Activated CD4-positive, alpha-beta T cell treated with anti-CD3 and anti-CD28 coated beads for 36 hours (primary cell): ENCODE results near the gene CDKL4. TPM values are rescaled to one million over a fixed set of nuclear protein-coding genes. Genes with fewer than 3 reads are reported as not detected.
"Not testable (repeated sequence)": the region's sequence is repeated elsewhere in the genome, so short reads cannot be mapped to it uniquely, and the experiment has no call there.

Experiments used
- ATAC-seq: fragments of 200-7000 bp; cut with Tn5 transposase; one replicate; pipeline ENCODE4 v1.10.0; 2021; ENCODE audit warnings: mild to moderate bottlenecking, moderate library complexity
- CTCF ChIA-PET: fragments of 350-600 bp; sonication (Branson Sonifier 250); formaldehyde crosslinking; loops from one replicate; lab custom pipeline; 2021; ENCODE audit warnings: antibody characterized with exemption; lab: Charles Lee
- POLR2A ChIA-PET: fragments of 350-600 bp; sonication (Branson Sonifier 250); formaldehyde crosslinking; loops from one replicate; lab custom pipeline; 2021; ENCODE audit warnings: antibody characterized with exemption, inconsistent platforms; lab: Charles Lee
- DNase-seq: peaks from one replicate; pipeline ENCODE4 v3.0.0-alpha.2; 2020
- H3K27ac Mint-ChIP-seq: one replicate; pipeline ENCODE4 v1.8.0; 2021; ENCODE audit warnings: mixed read lengths
- H3K27me3 Mint-ChIP-seq: one replicate; pipeline ENCODE4 v1.8.0; 2021; ENCODE audit warnings: mixed read lengths
- H3K36me3 Mint-ChIP-seq: one replicate; pipeline ENCODE4 v1.8.0; 2021; ENCODE audit warnings: low read depth, mixed read lengths
- H3K4me1 Mint-ChIP-seq: one replicate; pipeline ENCODE4 v1.8.0; 2021; ENCODE audit warnings: mixed read lengths
- H3K4me3 Mint-ChIP-seq: one replicate; pipeline ENCODE4 v1.8.0; 2021; ENCODE audit warnings: mild to moderate bottlenecking, moderate library complexity, mixed read lengths
- H3K9me3 Mint-ChIP-seq: one replicate; pipeline ENCODE4 v1.8.0; 2021; ENCODE audit warnings: low read depth, mixed read lengths
- intact Hi-C, 2 experiments: fragments of 100-400 bp; cut with DNase I in 1 of 2; cut with micrococcal nuclease in 1 of 2; formaldehyde crosslinking; loops; one replicate each; pipeline versions ENCODE4 v1.14.2 to v1.15.1; 2022 to 2024; cut with DNase I, micrococcal nuclease
- total RNA-seq, 2 experiments: library from RNA; stranded (reverse); gene quantifications; one replicate each; pipeline ENCODE4 v1.2.3, GENCODE V29; 2021

Gene CDKL4
- total RNA-seq, 2 experiments from 2014 or later = 0.16 TPM; not detected in 1

- CTCF ChIA-PET = interaction anchor here (0.9 kb wide), 1 partner anchor 14 kb away, joined by 3 read pairs; no protein-coding TSS in a partner anchor
- no peak overlapping the region for H3K4me3 Mint-ChIP-seq
- no peaks in the 10 kb centered on the region for H3K9me3 Mint-ChIP-seq
- H3K36me3 Mint-ChIP-seq = no peaks in the 10 kb centered on the region
- H3K4me1 Mint-ChIP-seq = no peaks in the 10 kb centered on the region
- H3K27me3 Mint-ChIP-seq = no peaks in the 10 kb centered on the region
- ATAC-seq (no peak), DNase-seq (no peak)
- intact Hi-C loops = no loop called here
- H3K27ac Mint-ChIP-seq = no peak overlapping the region
- POLR2A ChIA-PET = no interaction called here
Observed at GRCh38 chr2:39176997-39177396, 66.8 kb downstream of the CDKL4 start.

GRCh38 chr2:39175026-39175812 is 68.6 kb downstream of the CDKL4 start:
- Mint-ChIP-seq H3K36me3 (no peaks in the 10 kb centered on the region), H3K4me3 (no peak overlapping the region), H3K4me1 (no peaks in the 10 kb centered on the region), H3K9me3 (no peaks in the 10 kb centered on the region), H3K27me3 (no peaks in the 10 kb centered on the region), H3K27ac (no peak overlapping the region)
- ATAC-seq = no peak
- no peak for DNase-seq
- intact Hi-C loops = no loop called here
- ChIA-PET CTCF (interaction anchor here (1.0 to 1.7 kb wide), 3 partner anchors 53 to 284 kb away, joined by 3 to 4 read pairs (median 3); no protein-coding TSS in a partner anchor), POLR2A (no interaction called here)

GRCh38 chr2:39174022-39174421 is 69.7 kb downstream of the CDKL4 start:
- no peaks in the 10 kb centered on the region for H3K9me3 Mint-ChIP-seq
- H3K4me3 Mint-ChIP-seq = no peak overlapping the region
- ChIA-PET POLR2A (no interaction called here), CTCF (no interaction called here)
- intact Hi-C loops = no loop called here
- DNase-seq (no peak), ATAC-seq (no peak)
- H3K27ac Mint-ChIP-seq = no peak overlapping the region
- no peaks in the 10 kb centered on the region for H3K36me3 Mint-ChIP-seq
- no peaks in the 10 kb centered on the region for H3K27me3 Mint-ChIP-seq
- H3K4me1 Mint-ChIP-seq = no peaks in the 10 kb centered on the region

GRCh38 chr2:39172047-39172706 is 71.6 kb downstream of the CDKL4 start:
- ATAC-seq, H3K4me3 Mint-ChIP-seq, H3K36me3 Mint-ChIP-seq, H3K27me3 Mint-ChIP-seq, POLR2A ChIA-PET, H3K4me1 Mint-ChIP-seq, DNase-seq, H3K27ac Mint-ChIP-seq, intact Hi-C loops, H3K9me3 Mint-ChIP-seq: not testable (repeated sequence)
- CTCF ChIA-PET = interaction anchor here (0.9 kb wide), 1 partner anchor 393 kb away, joined by 3 read pairs; no protein-coding TSS in a partner anchor

- Mint-ChIP-seq H3K36me3 (no peaks in the 10 kb centered on the region), H3K27me3 (no peaks in the 10 kb centered on the region), H3K27ac (no peak overlapping the region), H3K9me3 (no peaks in the 10 kb centered on the region), H3K4me3 (no peak overlapping the region), H3K4me1 (peaks cover 2% of the 10 kb centered on the region)
- POLR2A ChIA-PET = no interaction called here
- CTCF ChIA-PET = interaction anchor here (0.9 kb wide), 1 partner anchor 393 kb away, joined by 3 read pairs; no protein-coding TSS in a partner anchor
- no peak for ATAC-seq
- intact Hi-C loops = no loop called here
- DNase-seq = no peak
Observed at GRCh38 chr2:39171621-39172020, 72.1 kb downstream of the CDKL4 start.

GRCh38 chr2:39164089-39164488 is 79.7 kb downstream of the CDKL4 start:
- Mint-ChIP-seq H3K9me3 (no peaks in the 10 kb centered on the region), H3K27ac (no peak overlapping the region), H3K27me3 (peaks cover 3% of the 10 kb centered on the region), H3K4me3 (no peak overlapping the region), H3K4me1 (peaks cover 2% of the 10 kb centered on the region), H3K36me3 (no peaks in the 10 kb centered on the region)
- DNase-seq = no peak
- intact Hi-C loops = no loop called here
- ChIA-PET POLR2A (no interaction called here), CTCF (no interaction called here)
- no peak for ATAC-seq

GRCh38 chr2:39160982-39161381 is 82.8 kb downstream of the CDKL4 start:
- intact Hi-C loops = no loop called here
- POLR2A ChIA-PET = interaction anchor here (0.5 kb wide), 1 partner anchor 508 kb away, joined by 3 read pairs; no protein-coding TSS in a partner anchor
- no peaks in the 10 kb centered on the region for H3K4me1 Mint-ChIP-seq
- no peak for ATAC-seq
- no peak overlapping the region for H3K4me3 Mint-ChIP-seq
- no peak overlapping the region for H3K27ac Mint-ChIP-seq
- no peak for DNase-seq
- no peaks in the 10 kb centered on the region for H3K9me3 Mint-ChIP-seq
- peaks cover 3% of the 10 kb centered on the region for H3K27me3 Mint-ChIP-seq
- H3K36me3 Mint-ChIP-seq = no peaks in the 10 kb centered on the region
- CTCF ChIA-PET = interaction anchor here (1.0 to 2.2 kb wide), 2 partner anchors 67 to 102 kb away, joined by 3 to 8 read pairs; no protein-coding TSS in a partner anchor

GRCh38 chr2:39159283-39159682 is 84.5 kb downstream of the CDKL4 start:
- ChIA-PET POLR2A (no interaction called here), CTCF (no interaction called here)
- DNase-seq (no peak), ATAC-seq (no peak)
- Mint-ChIP-seq H3K36me3 (no peaks in the 10 kb centered on the region), H3K4me1 (no peaks in the 10 kb centered on the region), H3K4me3 (no peak overlapping the region), H3K27me3 (peaks cover 3% of the 10 kb centered on the region), H3K27ac (no peak overlapping the region), H3K9me3 (no peaks in the 10 kb centered on the region)
- intact Hi-C loops = no loop called here

- peaks cover 2% of the 10 kb centered on the region for H3K27me3 Mint-ChIP-seq
- no peak for DNase-seq
- ATAC-seq = no peak
- H3K27ac Mint-ChIP-seq = no peak overlapping the region
- POLR2A ChIA-PET = no interaction called here
- H3K36me3 Mint-ChIP-seq = no peaks in the 10 kb centered on the region
- intact Hi-C loops = no loop called here
- H3K4me1 Mint-ChIP-seq = no peaks in the 10 kb centered on the region
- CTCF ChIA-PET = no interaction called here
- no peaks in the 10 kb centered on the region for H3K9me3 Mint-ChIP-seq
- no peak overlapping the region for H3K4me3 Mint-ChIP-seq
Observed at GRCh38 chr2:39158351-39158750, 85.4 kb downstream of the CDKL4 start.

GRCh38 chr2:39156846-39157245 is 86.9 kb downstream of the CDKL4 start:
- POLR2A ChIA-PET = no interaction called here
- no peaks in the 10 kb centered on the region for H3K9me3 Mint-ChIP-seq
- no peak overlapping the region for H3K4me3 Mint-ChIP-seq
- intact Hi-C loops = no loop called here
- ATAC-seq (no peak), DNase-seq (no peak)
- no peaks in the 10 kb centered on the region for H3K36me3 Mint-ChIP-seq
- H3K4me1 Mint-ChIP-seq = no peaks in the 10 kb centered on the region
- CTCF ChIA-PET = no interaction called here
- H3K27me3 Mint-ChIP-seq = no peaks in the 10 kb centered on the region
- H3K27ac Mint-ChIP-seq = no peak overlapping the region

- Mint-ChIP-seq H3K4me1 (no peaks in the 10 kb centered on the region), H3K27ac (no peak overlapping the region), H3K27me3 (no peaks in the 10 kb centered on the region), H3K9me3 (no peaks in the 10 kb centered on the region), H3K4me3 (no peak overlapping the region), H3K36me3 (no peaks in the 10 kb centered on the region)
- intact Hi-C loops = no loop called here
- DNase-seq (no peak), ATAC-seq (no peak)
- ChIA-PET CTCF (interaction anchor here (0.8 kb wide), 1 partner anchor 95 kb away, joined by 3 read pairs; no protein-coding TSS in a partner anchor), POLR2A (no interaction called here)
Observed at GRCh38 chr2:39156107-39156506, 87.7 kb downstream of the CDKL4 start.
